Neuronal stem cell (in vitro differentiated cells): ENCODE measurements around the gene ZSCAN25.
A peak's percentile ranks its signal among the peaks of the same experiment; 100 is the strongest.

ENCODE experiments used
- DNase-seq: peaks from one replicate; pipeline ENCODE4 v3.0.0-alpha.2; 2013; ENCODE audit warnings: low spot score
- H2AFZ ChIP-seq: one replicate; pipeline ENCODE4 v1.6.1; 2013; ENCODE audit warnings: mild to moderate bottlenecking, low read length, inconsistent platforms
- H2AK5ac ChIP-seq: 2 replicates; pipeline ENCODE4 v1.6.1; 2013; ENCODE audit warnings: low read depth, mild to moderate bottlenecking, inconsistent platforms, low read length, moderate library complexity, mixed read lengths
- H2BK120ac ChIP-seq: 2 replicates; pipeline ENCODE4 v1.6.1; 2013; ENCODE audit warnings: low read depth, mild to moderate bottlenecking, inconsistent platforms, low read length, moderate library complexity, mixed read lengths
- H2BK12ac ChIP-seq: one replicate; pipeline ENCODE4 v1.6.1; 2013; ENCODE audit warnings: low read length, inconsistent platforms
- H2BK15ac ChIP-seq: 2 replicates; pipeline ENCODE4 v1.6.1; 2013; ENCODE audit warnings: mild to moderate bottlenecking, low read length, inconsistent platforms, mixed read lengths
- H2BK5ac ChIP-seq: one replicate; pipeline ENCODE4 v1.6.1; 2013; ENCODE audit warnings: inconsistent platforms, mild to moderate bottlenecking, low read length, moderate library complexity
- H3K14ac ChIP-seq: one replicate; pipeline ENCODE4 v1.6.1; 2013; ENCODE audit warnings: low read length, inconsistent platforms
- H3K18ac ChIP-seq: 2 replicates; pipeline ENCODE4 v1.6.1; 2013; ENCODE audit warnings: low read length, inconsistent platforms
- H3K23ac ChIP-seq: 2 replicates; pipeline ENCODE4 v1.6.1; 2013; ENCODE audit warnings: low read depth, mild to moderate bottlenecking, mixed read lengths, low read length, inconsistent platforms; ENCODE audit not compliant: poor library complexity
- H3K27ac ChIP-seq: replicated peaks from 3 replicates; pipeline ENCODE4 v1.5.1; 2013; ENCODE audit warnings: low read length, inconsistent platforms
- H3K27me3 ChIP-seq, 3 experiments: 2 replicates each; pipeline ENCODE4 v1.6.1; 2013; ENCODE audit warnings: low read length in 3 of 3, mild to moderate bottlenecking in 2 of 3, inconsistent platforms in 1 of 3, low read depth in 1 of 3, mixed read lengths in 1 of 3, moderate library complexity in 1 of 3; ENCODE audit not compliant: control insufficient read depth in 3 of 3, insufficient read depth in 3 of 3
- H3K36me3 ChIP-seq, 2 donors: replicated peaks in 1 of 2; 2 replicates each; pipeline ENCODE4 v1.6.1; 2013; ENCODE audit warnings: low read length in 2 of 2; ENCODE audit not compliant: control insufficient read depth in 2 of 2, insufficient read depth in 2 of 2
- H3K4ac ChIP-seq: 2 replicates; pipeline ENCODE4 v1.6.1; 2013; ENCODE audit warnings: inconsistent platforms, mild to moderate bottlenecking, low read length, moderate library complexity
- H3K4me1 ChIP-seq, 2 donors: 1 replicate in 1 of 2; 2 replicates in 1 of 2; pipeline ENCODE4 v1.6.1; 2013; ENCODE audit warnings: low read length in 2 of 2, low read depth in 1 of 2; ENCODE audit not compliant: control insufficient read depth in 2 of 2, insufficient read depth in 1 of 2
- H3K4me2 ChIP-seq: one replicate; pipeline ENCODE4 v1.6.1; 2013; ENCODE audit warnings: mild to moderate bottlenecking, low read length, inconsistent platforms; ENCODE audit not compliant: insufficient read depth, poor library complexity, severe bottlenecking
- H3K4me3 ChIP-seq, 2 donors: 2 replicates each; pipeline ENCODE4 v1.5.1; 2013; ENCODE audit warnings: low read length in 2 of 2, mild to moderate bottlenecking in 2 of 2, inconsistent platforms in 1 of 2, moderate library complexity in 1 of 2
- H3K79me1 ChIP-seq: one replicate; pipeline ENCODE4 v1.6.1; 2013; ENCODE audit warnings: low read depth, mild to moderate bottlenecking, inconsistent platforms, low read length, moderate library complexity
- H3K9ac ChIP-seq: one replicate; pipeline ENCODE4 v1.6.1; 2013; ENCODE audit warnings: mild to moderate bottlenecking, low read depth, low read length, inconsistent platforms; ENCODE audit not compliant: poor library complexity
- H3K9me3 ChIP-seq, 2 donors: replicated peaks in 1 of 2; 2 replicates each; pipeline versions ENCODE3 to v1.6.1; 2013; ENCODE audit warnings: low read length in 2 of 2, mild to moderate bottlenecking in 2 of 2, inconsistent platforms in 1 of 2, low read depth in 1 of 2, mixed read lengths in 1 of 2, moderate library complexity in 1 of 2; ENCODE audit not compliant: control insufficient read depth in 2 of 2, insufficient read depth in 1 of 2
- H4K8ac ChIP-seq: one replicate; pipeline ENCODE4 v1.6.1; 2013; ENCODE audit warnings: low read depth, mild to moderate bottlenecking, inconsistent platforms, low read length, moderate library complexity
- H4K91ac ChIP-seq: one replicate; pipeline ENCODE4 v1.6.1; 2013; ENCODE audit warnings: low read length, low read depth, mild to moderate bottlenecking, inconsistent platforms; ENCODE audit not compliant: poor library complexity
- WGBS, 2 donors: extraction: QIAGEN DNeasy Blood & Tissue Kit; methylation state at CpG; one replicate each; pipeline ENCODE4 v1.1.7; 2013; ENCODE audit warnings: missing lambda C conversion rate in 2 of 2, mixed read lengths in 1 of 2; ENCODE audit not compliant: insufficient read length in 2 of 2, insufficient replicate concordance in 1 of 2; ENCODE audit errors: extremely low coverage in 2 of 2; 5-methylcytosine and 5-hydroxymethylcytosine counted together

The ZSCAN25 gene

DNA sequence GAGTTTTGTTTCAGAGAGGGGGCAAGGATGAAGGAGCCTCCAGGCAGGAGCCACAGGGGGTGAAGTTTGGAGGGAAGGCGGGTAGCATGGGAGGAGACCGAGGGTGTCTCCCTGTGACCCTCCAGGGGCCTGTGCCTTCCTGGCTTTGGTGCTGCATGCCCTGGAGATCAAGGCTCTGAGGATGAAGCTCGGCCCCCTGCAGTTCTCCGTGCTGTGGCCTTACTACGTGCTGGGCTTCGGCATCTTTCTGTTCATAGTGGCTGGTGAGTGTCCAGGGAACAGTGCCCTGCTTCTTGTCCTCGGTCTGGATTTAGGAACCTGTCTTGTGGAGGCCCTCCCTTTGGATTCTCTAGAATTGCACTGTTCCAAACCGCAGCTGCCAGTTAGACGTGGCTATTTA is 9.2 kb upstream of the ZSCAN25 start:
- H3K79me1 ChIP-seq: no peaks in the 10 kb centered on the region
- H3K23ac ChIP-seq: peak overlapping the region; percentile 20
- no peak overlapping the region for H2BK120ac ChIP-seq
- H3K27ac ChIP-seq: no peak overlapping the region
- H2AFZ ChIP-seq: no peak overlapping the region
- no peak overlapping the region for H2BK12ac ChIP-seq
- H2BK5ac ChIP-seq: no peak overlapping the region
- H3K27me3 ChIP-seq: no peaks in the 10 kb centered on the region
- no peaks in the 10 kb centered on the region for H3K36me3 ChIP-seq
- no peak overlapping the region for H3K4ac ChIP-seq
- peak overlapping the region; percentile 17 for H3K14ac ChIP-seq
- no peak for DNase-seq
- no CpG with 5 or more reads among the region's 9 CpGs for WGBS, 2 donors
- no peak overlapping the region for H2BK15ac ChIP-seq
- H2AK5ac ChIP-seq: no peak overlapping the region
- H3K9ac ChIP-seq: no peak overlapping the region
- no peaks in the 10 kb centered on the region for H3K9me3 ChIP-seq
- no peak overlapping the region for H3K18ac ChIP-seq
- H3K4me1 ChIP-seq: no peaks in the 10 kb centered on the region
- H3K4me2 ChIP-seq: no peak overlapping the region
- H3K4me3 ChIP-seq: no peak overlapping the region
- no peak overlapping the region for H4K8ac ChIP-seq
- H4K91ac ChIP-seq: no peak overlapping the region

DNA sequence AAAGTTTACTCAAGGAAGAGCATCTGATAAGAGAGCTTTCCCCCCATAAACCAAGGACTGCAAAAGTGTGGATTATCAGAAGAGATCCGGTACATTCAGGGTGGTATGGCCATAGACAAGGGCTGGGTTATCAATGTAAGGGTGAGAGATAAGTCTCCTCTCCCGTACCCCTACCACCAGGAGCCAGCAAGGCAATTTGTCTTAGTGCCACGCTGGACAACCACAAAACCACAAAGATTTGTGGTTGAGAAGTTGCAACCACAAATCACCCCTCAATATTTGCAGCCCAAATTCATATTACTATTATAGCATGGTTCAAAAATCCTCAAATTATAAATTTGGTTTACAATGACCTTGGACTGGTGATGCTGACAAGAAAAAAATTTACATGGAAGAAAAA is 2.3 kb upstream of the ZSCAN25 start:
- Histone ChIP-seq H2BK5ac (no peak overlapping the region), H3K9me3 (no peaks in the 10 kb centered on the region), H2AFZ (no peak overlapping the region), H3K4me3 (no peak overlapping the region), H3K27me3 (no peaks in the 10 kb centered on the region), H3K9ac (no peak overlapping the region), H3K36me3 (peaks cover 9 to 18% of the 10 kb centered on the region in 2 donors), H3K27ac (no peak overlapping the region), H2BK15ac (no peak overlapping the region), H4K8ac (no peak overlapping the region), H3K79me1 (peaks cover 7% of the 10 kb centered on the region), H2AK5ac (no peak overlapping the region), H2BK12ac (no peak overlapping the region), H4K91ac (no peak overlapping the region), H3K18ac (no peak overlapping the region), H3K4ac (no peak overlapping the region), H3K4me1 (peaks cover 2 to 4% of the 10 kb centered on the region in 2 donors), H3K4me2 (no peak overlapping the region), H2BK120ac (no peak overlapping the region), H3K23ac (no peak overlapping the region), H3K14ac (no peak overlapping the region)
- WGBS, 2 donors: no CpG with 5 or more reads among the region's 3 CpGs
- no peak for DNase-seq

DNA sequence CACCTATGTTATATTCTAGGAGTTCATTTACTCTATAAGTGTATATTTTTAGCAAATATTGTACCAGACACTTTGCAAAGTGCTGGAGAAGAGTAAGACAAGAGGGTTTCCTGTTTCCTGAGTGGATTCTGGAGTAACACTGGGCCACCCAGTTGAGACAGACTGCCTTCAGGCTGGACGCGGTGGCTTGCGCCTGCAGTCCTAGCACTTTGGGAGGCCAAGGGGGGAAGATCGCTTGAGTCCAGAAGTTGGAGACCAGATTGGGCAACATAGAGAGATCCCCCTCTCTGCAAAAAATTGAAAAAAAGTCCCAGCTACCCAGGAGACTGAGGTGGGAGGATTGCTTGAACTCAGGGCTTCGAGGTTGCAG is 772 bp upstream of the ZSCAN25 start:
- H3K36me3 ChIP-seq: peaks cover 18 to 33% of the 10 kb centered on the region in 2 donors
- H2BK12ac ChIP-seq: no peak overlapping the region
- H2AK5ac ChIP-seq: no peak overlapping the region
- H3K9ac ChIP-seq: no peak overlapping the region
- no peak overlapping the region for H3K23ac ChIP-seq
- WGBS, 2 donors: no CpG with 5 or more reads among the region's 5 CpGs
- H2AFZ ChIP-seq: peak overlapping the region; percentile 94
- DNase-seq: no peak
- no peaks in the 10 kb centered on the region for H3K27me3 ChIP-seq
- H3K14ac ChIP-seq: no peak overlapping the region
- no peak overlapping the region for H3K18ac ChIP-seq
- no peak overlapping the region for H2BK120ac ChIP-seq
- H2BK15ac ChIP-seq: no peak overlapping the region
- no peak overlapping the region for H3K27ac ChIP-seq
- H3K4me3 ChIP-seq: peak overlapping the region in 1 of 2 donors; percentile 59
- H3K4me2 ChIP-seq: no peak overlapping the region
- H3K4ac ChIP-seq: no peak overlapping the region
- no peaks in the 10 kb centered on the region for H3K9me3 ChIP-seq
- no peak overlapping the region for H4K8ac ChIP-seq
- H4K91ac ChIP-seq: no peak overlapping the region
- H3K79me1 ChIP-seq: peaks cover 7% of the 10 kb centered on the region
- peaks cover 2 to 4% of the 10 kb centered on the region in 2 donors for H3K4me1 ChIP-seq
- no peak overlapping the region for H2BK5ac ChIP-seq

DNA sequence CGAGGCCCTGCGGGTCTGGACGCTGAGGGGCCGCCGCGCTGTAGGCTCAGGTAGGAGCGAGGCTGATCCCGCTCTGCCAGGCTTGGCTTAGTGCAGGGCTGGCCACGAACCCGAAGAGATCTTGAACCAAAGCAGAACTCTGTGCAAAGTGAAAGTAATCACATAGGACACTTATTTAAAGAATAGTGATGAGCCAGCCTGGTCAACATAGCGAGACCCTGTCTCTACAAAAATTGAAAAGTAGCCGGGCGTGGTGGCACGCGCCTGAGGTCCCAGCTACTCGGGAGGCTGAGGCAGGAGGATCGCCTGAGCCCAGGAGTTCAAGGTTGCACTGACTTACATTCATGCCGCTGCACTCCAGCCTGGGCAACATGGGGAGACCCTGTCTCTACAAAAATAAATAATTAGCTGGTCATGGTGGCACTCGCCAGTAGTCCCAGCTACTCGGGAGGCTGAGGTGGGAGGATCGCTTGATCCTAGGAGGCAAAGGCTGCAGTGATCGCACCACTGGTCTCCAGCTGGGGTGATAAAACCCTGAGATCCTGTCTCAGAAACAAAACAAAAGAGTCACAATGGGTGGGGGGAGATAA is 541 bp downstream of the ZSCAN25 start:
- no peak overlapping the region for H4K8ac ChIP-seq
- peak overlapping the region; percentile 6 for H2AK5ac ChIP-seq
- H3K23ac ChIP-seq: peak overlapping the region; percentile 14
- peaks cover 2 to 4% of the 10 kb centered on the region in 2 donors for H3K4me1 ChIP-seq
- H2BK15ac ChIP-seq: no peak overlapping the region
- H3K18ac ChIP-seq: no peak overlapping the region
- H3K27ac ChIP-seq: no peak overlapping the region
- H4K91ac ChIP-seq: no peak overlapping the region
- peak overlapping the region; percentile 94 for H2AFZ ChIP-seq
- H2BK12ac ChIP-seq: no peak overlapping the region
- H3K4ac ChIP-seq: no peak overlapping the region
- peak overlapping the region; percentile 97 for H3K9ac ChIP-seq
- no peak overlapping the region for H2BK5ac ChIP-seq
- no CpG with 5 or more reads among the region's 22 CpGs for WGBS, 2 donors
- H3K9me3 ChIP-seq: no peaks in the 10 kb centered on the region
- DNase-seq: no peak
- no peaks in the 10 kb centered on the region for H3K27me3 ChIP-seq
- peak overlapping the region; percentile 75 for H3K4me2 ChIP-seq
- peaks cover 23 to 46% of the 10 kb centered on the region in 2 donors for H3K36me3 ChIP-seq
- peak overlapping the region; percentile 10 for H3K14ac ChIP-seq
- H3K4me3 ChIP-seq: peak overlapping the region; percentile 59 to 91
- peaks cover 7% of the 10 kb centered on the region for H3K79me1 ChIP-seq
- H2BK120ac ChIP-seq: no peak overlapping the region
